ENCODE measurements around the gene PLAC9.

DNA sequence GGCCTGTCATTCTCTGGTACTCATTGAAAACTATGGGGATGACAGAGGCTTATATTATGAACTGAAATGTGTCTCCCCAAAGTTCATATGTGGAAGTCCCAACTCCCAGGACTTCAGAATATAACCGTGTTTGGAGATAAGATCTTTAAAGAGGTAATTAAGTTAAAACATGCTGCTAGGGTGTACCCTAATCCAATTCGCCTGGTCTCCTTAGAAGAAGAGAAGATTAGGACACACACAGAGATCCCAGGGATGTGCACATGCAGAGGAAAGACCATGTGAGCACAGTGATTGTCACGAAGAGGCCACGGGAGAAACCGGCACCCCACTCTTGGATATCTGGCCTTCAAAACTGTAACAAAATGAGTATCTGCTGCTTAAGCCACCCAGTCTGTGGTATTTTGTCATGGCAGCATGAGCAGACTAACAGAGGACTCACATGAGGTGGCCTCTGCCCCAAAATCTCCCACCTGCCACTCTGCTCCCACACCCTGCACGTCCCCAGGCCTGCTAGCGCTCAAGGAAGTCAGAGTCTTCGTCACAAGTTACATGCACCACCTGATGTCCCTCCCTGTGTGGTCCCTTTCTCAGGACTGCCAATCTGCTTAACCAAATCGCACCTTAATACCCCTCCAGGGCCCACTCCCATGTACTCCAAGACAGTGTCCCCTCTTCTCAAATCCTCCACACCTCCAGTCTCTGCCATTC, 26.8 kb downstream of the PLAC9 start:
- TF ChIP-seq, protein P1, sequence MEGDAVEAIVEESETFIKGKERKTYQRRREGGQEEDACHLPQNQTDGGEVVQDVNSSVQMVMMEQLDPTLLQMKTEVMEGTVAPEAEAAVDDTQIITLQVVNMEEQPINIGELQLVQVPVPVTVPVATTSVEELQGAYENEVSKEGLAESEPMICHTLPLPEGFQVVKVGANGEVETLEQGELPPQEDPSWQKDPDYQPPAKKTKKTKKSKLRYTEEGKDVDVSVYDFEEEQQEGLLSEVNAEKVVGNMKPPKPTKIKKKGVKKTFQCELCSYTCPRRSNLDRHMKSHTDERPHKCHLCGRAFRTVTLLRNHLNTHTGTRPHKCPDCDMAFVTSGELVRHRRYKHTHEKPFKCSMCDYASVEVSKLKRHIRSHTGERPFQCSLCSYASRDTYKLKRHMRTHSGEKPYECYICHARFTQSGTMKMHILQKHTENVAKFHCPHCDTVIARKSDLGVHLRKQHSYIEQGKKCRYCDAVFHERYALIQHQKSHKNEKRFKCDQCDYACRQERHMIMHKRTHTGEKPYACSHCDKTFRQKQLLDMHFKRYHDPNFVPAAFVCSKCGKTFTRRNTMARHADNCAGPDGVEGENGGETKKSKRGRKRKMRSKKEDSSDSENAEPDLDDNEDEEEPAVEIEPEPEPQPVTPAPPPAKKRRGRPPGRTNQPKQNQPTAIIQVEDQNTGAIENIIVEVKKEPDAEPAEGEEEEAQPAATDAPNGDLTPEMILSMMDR (IDR thresholded peaks at IDR 0.05), result no peak
- TF ChIP-seq POLR2AphosphoS5 (IDR thresholded peaks at IDR 0.05; ENCODE audit: low read depth, low read length) (no peak), TCF7L2 (IDR thresholded peaks at IDR 0.05; ENCODE audit: low read depth, low read length) (no peak)
